Measurements from ENCODE around the gene STUB1. TPM values are rescaled to one million over a fixed set of nuclear protein-coding genes. Genes with fewer than 3 reads are reported as not detected.

The STUB1 gene
- total RNA-seq, 1 experiment from 2014 or later = 111 TPM

GRCh38 chr16:666572-666971 is 13.6 kb upstream of the STUB1 start:
- no peaks in the 10 kb centered on the region for H4K20me1 ChIP-seq (ENCODE audit: insufficient read depth)
- H3K4me1 ChIP-seq (ENCODE audit: control insufficient read depth in 1 of 2, insufficient read depth in 2 of 2, low read length in 2 of 2) = peaks cover 0 to 10% of the 10 kb centered on the region in 2 experiments; a peak in 1 of 4 replicates
- H3K9me2 ChIP-seq (ENCODE audit: insufficient read depth) = no peaks in the 10 kb centered on the region
- BruUV-seq (replicated peaks) = no TSS peak
- H3K27me3 ChIP-seq (ENCODE audit: insufficient read depth, low read length) = no peaks in the 10 kb centered on the region
- ChIA-PET POLR2A (no interaction called here), RAD21 (ENCODE audit: low non-redundant PET in 1 of 2, low total read pairs in 2 of 2, uncharacterized antibody in 2 of 2, unreplicated experiment in 2 of 2) (no interaction called here), CTCF (no interaction called here)
- no peak for TF ChIP-seq TCF7L2 (IDR thresholded peaks at IDR 0.05; ENCODE audit: borderline replicate concordance, extremely low read depth, insufficient read depth, insufficient read length)
- no peak for TF ChIP-seq RAD21 (IDR thresholded peaks at IDR 0.05; ENCODE audit: low read depth)
- TF ChIP-seq ATF3 (IDR thresholded peaks at IDR 0.05) = no peak
- TF ChIP-seq ZFX (IDR thresholded peaks at IDR 0.05) = no peak
- no peak for TF ChIP-seq REST (IDR thresholded peaks at IDR 0.05; ENCODE audit: low read depth)
- TF ChIP-seq EZH2 (IDR thresholded peaks at IDR 0.05) = no peak
- TF ChIP-seq EZH2phosphoT487 (IDR thresholded peaks at IDR 0.05; ENCODE audit: borderline replicate concordance) = no peak
- no peak for TF ChIP-seq JUND (IDR thresholded peaks at IDR 0.05)
- no peak for TF ChIP-seq CEBPB (IDR thresholded peaks at IDR 0.05; ENCODE audit: low read depth)
- TF ChIP-seq SP1 (IDR thresholded peaks at IDR 0.05; ENCODE audit: low read depth) = no peak
- TF ChIP-seq CBX3 (IDR thresholded peaks at IDR 0.05; ENCODE audit: low read depth) = no peak
- TF ChIP-seq ZNF274 (IDR thresholded peaks at IDR 0.05; ENCODE audit: low read depth, low read length) = no peak
- TF ChIP-seq SRF (IDR thresholded peaks at IDR 0.05; ENCODE audit: low read depth) = no peak
- no peak overlapping the region; the same call in 1 of the 2 replicates for H3K27ac ChIP-seq (ENCODE audit: low read depth, low read length)
- no peak overlapping the region for H3K4me2 ChIP-seq (ENCODE audit: low read length)
- intact Hi-C loops (cut with micrococcal nuclease) = no loop called here
- ATAC-seq (no peak), DNase-seq (ENCODE audit: low read depth, low spot score) (no peak)
- H3K4me3 ChIP-seq (replicated peaks in 1 of 2; ENCODE audit: low read depth in 1 of 2, low read length in 2 of 2) = no peak overlapping the region
- H3K79me2 ChIP-seq (ENCODE audit: insufficient read depth, low read length) = peaks cover 26% of the 10 kb centered on the region
- H2AFZ ChIP-seq (ENCODE audit: low read depth, low read length, poor library complexity, severe bottlenecking) = no peak overlapping the region
- H3K9ac ChIP-seq (ENCODE audit: low read length) = no peak overlapping the region
- no peaks in the 10 kb centered on the region for H3K9me3 ChIP-seq (ENCODE audit: control insufficient read depth in 1 of 2, insufficient read depth in 1 of 2, low read depth in 1 of 2, low read length in 2 of 2)
- H3K36me3 ChIP-seq (ENCODE audit: control insufficient read depth in 1 of 2, insufficient read depth in 2 of 2, low read length in 2 of 2) = no peaks in the 10 kb centered on the region
